Measurements from ENCODE around the gene MID2. TPM values are rescaled to one million over a fixed set of nuclear protein-coding genes. Genes with fewer than 3 reads are reported as not detected.

MID2 gene
- total RNA-seq, 1 donor from 2014 or later, result 14.2 TPM

GRCh38 chrX:107902721-107903120, 77.1 kb downstream of the MID2 start:
- H3K36me3 ChIP-seq (ENCODE audit: control insufficient read depth, insufficient read depth, low read length), result no peaks in the 10 kb centered on the region
- no peak overlapping the region for H3K4me3 ChIP-seq (ENCODE audit: low read depth, low read length)
- DNase-seq (ENCODE audit: low read depth), result no peak
- TF ChIP-seq CTCF (IDR thresholded peaks at IDR 0.05; ENCODE audit: insufficient read depth, low read length, poor library complexity, severe bottlenecking), result no peak
- H3K27me3 ChIP-seq (ENCODE audit: control insufficient read depth, insufficient read depth, low read length), result peaks cover 3% of the 10 kb centered on the region

- no peak for TF ChIP-seq CTCF (IDR thresholded peaks at IDR 0.05; ENCODE audit: insufficient read depth, low read length, poor library complexity, severe bottlenecking)
- no peak overlapping the region for H3K4me3 ChIP-seq (ENCODE audit: low read depth, low read length)
- peaks cover 3% of the 10 kb centered on the region for H3K27me3 ChIP-seq (ENCODE audit: control insufficient read depth, insufficient read depth, low read length)
- DNase-seq (ENCODE audit: low read depth), result no peak
- no peaks in the 10 kb centered on the region for H3K36me3 ChIP-seq (ENCODE audit: control insufficient read depth, insufficient read depth, low read length)
Measured at GRCh38 chrX:107905366-107905765, 79.7 kb downstream of the MID2 start.

- DNase-seq (ENCODE audit: low read depth), result no peak
- TF ChIP-seq CTCF (IDR thresholded peaks at IDR 0.05; ENCODE audit: insufficient read depth, low read length, poor library complexity, severe bottlenecking), result no peak
- Histone ChIP-seq H3K36me3 (ENCODE audit: control insufficient read depth, insufficient read depth, low read length) (no peaks in the 10 kb centered on the region), H3K27me3 (ENCODE audit: control insufficient read depth, insufficient read depth, low read length) (no peaks in the 10 kb centered on the region), H3K4me3 (ENCODE audit: low read depth, low read length) (no peak overlapping the region)
Measured at GRCh38 chrX:107924136-107924746, 98.6 kb downstream of the MID2 start.

- no peak for TF ChIP-seq CTCF (IDR thresholded peaks at IDR 0.05; ENCODE audit: insufficient read depth, low read length, poor library complexity, severe bottlenecking)
- H3K36me3 ChIP-seq (ENCODE audit: control insufficient read depth, insufficient read depth, low read length), result no peaks in the 10 kb centered on the region
- H3K27me3 ChIP-seq (ENCODE audit: control insufficient read depth, insufficient read depth, low read length), result no peaks in the 10 kb centered on the region
- DNase-seq (ENCODE audit: low read depth), result no peak
- H3K4me3 ChIP-seq (ENCODE audit: low read depth, low read length), result no peak overlapping the region
Measured at GRCh38 chrX:107934262-107934661, 108.6 kb downstream of the MID2 start.

- DNase-seq (ENCODE audit: low read depth), result peak; percentile 28
- no peaks in the 10 kb centered on the region for H3K27me3 ChIP-seq (ENCODE audit: control insufficient read depth, insufficient read depth, low read length)
- peak overlapping the region; percentile 56 for H3K4me3 ChIP-seq (ENCODE audit: low read depth, low read length)
- no peaks in the 10 kb centered on the region for H3K36me3 ChIP-seq (ENCODE audit: control insufficient read depth, insufficient read depth, low read length)
- no peak for TF ChIP-seq CTCF (IDR thresholded peaks at IDR 0.05; ENCODE audit: insufficient read depth, low read length, poor library complexity, severe bottlenecking)
Measured at GRCh38 chrX:107935200-107935599, 109.5 kb downstream of the MID2 start.
